HG03025 (cell line): ENCODE data around the gene PLEKHM3.

Source experiments
- ATAC-seq: cut with Tn5 transposase; IDR thresholded peaks from one replicate; pipeline ENCODE4 v1.9.1; 2021; ENCODE audit warnings: mild to moderate bottlenecking, moderate library complexity; ENCODE audit not compliant: unreplicated experiment, low FRiP score

Gene PLEKHM3

GRCh38 chr2:208025037-208025813 lies at the start of gene PLEKHM3:
PLEKHM3 (minus strand) TSS chr2:208025527; CDS start chr2:208001639, 23,888 bp downstream.
- ATAC-seq = peak; percentile 84

GRCh38 chr2:208074610-208075356 lies 49.5 kb upstream of the PLEKHM3 start:
- no peak for ATAC-seq

GRCh38 chr2:208072250-208072892 lies 47.0 kb upstream of the PLEKHM3 start:
- ATAC-seq = peak; percentile 61

- no peak for ATAC-seq
Observed at GRCh38 chr2:208069186-208069585, 43.9 kb upstream of the PLEKHM3 start.

- no peak for ATAC-seq
Observed at GRCh38 chr2:208066016-208066415, 40.7 kb upstream of the PLEKHM3 start.

GRCh38 chr2:208065476-208065875 lies 40.1 kb upstream of the PLEKHM3 start:
- ATAC-seq = no peak

- ATAC-seq = no peak
Observed at GRCh38 chr2:208064220-208064961, 39.1 kb upstream of the PLEKHM3 start.

- no peak for ATAC-seq
Observed at GRCh38 chr2:208062961-208063360, 37.6 kb upstream of the PLEKHM3 start.

GRCh38 chr2:208062113-208062512 lies 36.8 kb upstream of the PLEKHM3 start:
- ATAC-seq = no peak

GRCh38 chr2:208057108-208057507 lies 31.8 kb upstream of the PLEKHM3 start:
- no peak for ATAC-seq

GRCh38 chr2:208049441-208049840 lies 24.1 kb upstream of the PLEKHM3 start:
- no peak for ATAC-seq

- no peak for ATAC-seq
Observed at GRCh38 chr2:208049006-208049405, 23.7 kb upstream of the PLEKHM3 start.

GRCh38 chr2:208047840-208048239 lies 22.5 kb upstream of the PLEKHM3 start:
- no peak for ATAC-seq

- ATAC-seq = no peak
Observed at GRCh38 chr2:208046686-208047085, 21.4 kb upstream of the PLEKHM3 start.

GRCh38 chr2:208042450-208042849 lies 17.1 kb upstream of the PLEKHM3 start:
- ATAC-seq = no peak

- ATAC-seq = no peak
Observed at GRCh38 chr2:208042041-208042440, 16.7 kb upstream of the PLEKHM3 start.

GRCh38 chr2:208040199-208041171 lies 15.2 kb upstream of the PLEKHM3 start:
- peak; percentile 75 for ATAC-seq

GRCh38 chr2:208039376-208040110 lies 14.2 kb upstream of the PLEKHM3 start:
- no peak for ATAC-seq
